ENCODE data around the gene RAB27B.

GRCh38 chr18:54783139-54783538 lies 45.1 kb upstream of the RAB27B start:
- TF ChIP-seq CTCF (IDR thresholded peaks at IDR 0.05 in 2 of 3, conservative IDR thresholded peaks at IDR 0.05 in 1 of 3; ENCODE audit: control insufficient read depth in 2 of 3, extremely low read depth in 1 of 3, insufficient read depth in 1 of 3, low read depth in 3 of 3, low read length in 3 of 3) (no peak), KDM1A (IDR thresholded peaks at IDR 0.05; ENCODE audit: borderline replicate concordance) (no peak), HDAC6 (IDR thresholded peaks at IDR 0.05; ENCODE audit: unreplicated experiment) (no peak), ZNF274 (IDR thresholded peaks at IDR 0.05; ENCODE audit: insufficient read depth, insufficient read length) (no peak), POLR2A (IDR thresholded peaks at IDR 0.05; ENCODE audit: low read depth, low read length) (no peak), ELK1 (IDR thresholded peaks at IDR 0.05; ENCODE audit: low read depth, low read length) (no peak), CREB1 (IDR thresholded peaks at IDR 0.05; ENCODE audit: low read depth) (no peak), NR2C2 (IDR thresholded peaks at IDR 0.05; ENCODE audit: borderline replicate concordance, control insufficient read depth, insufficient read length, low read depth) (no peak), CUX1 (IDR thresholded peaks at IDR 0.05; ENCODE audit: insufficient replicate concordance, low read depth, low read length) (no peak), REST (IDR thresholded peaks at IDR 0.05; ENCODE audit: low read depth, low read length) (no peak)
